ENCODE measurements around the gene DPP7.
A peak's percentile ranks its signal among the peaks of the same experiment; 100 is the strongest.

DPP7 gene

GRCh38 chr9:137134191-137134590, 19.7 kb upstream of the DPP7 start:
- no peak for FAIRE-seq
- no peak for DNase-seq (ENCODE audit: insufficient read length, low spot score)
- TF ChIP-seq, protein P1, sequence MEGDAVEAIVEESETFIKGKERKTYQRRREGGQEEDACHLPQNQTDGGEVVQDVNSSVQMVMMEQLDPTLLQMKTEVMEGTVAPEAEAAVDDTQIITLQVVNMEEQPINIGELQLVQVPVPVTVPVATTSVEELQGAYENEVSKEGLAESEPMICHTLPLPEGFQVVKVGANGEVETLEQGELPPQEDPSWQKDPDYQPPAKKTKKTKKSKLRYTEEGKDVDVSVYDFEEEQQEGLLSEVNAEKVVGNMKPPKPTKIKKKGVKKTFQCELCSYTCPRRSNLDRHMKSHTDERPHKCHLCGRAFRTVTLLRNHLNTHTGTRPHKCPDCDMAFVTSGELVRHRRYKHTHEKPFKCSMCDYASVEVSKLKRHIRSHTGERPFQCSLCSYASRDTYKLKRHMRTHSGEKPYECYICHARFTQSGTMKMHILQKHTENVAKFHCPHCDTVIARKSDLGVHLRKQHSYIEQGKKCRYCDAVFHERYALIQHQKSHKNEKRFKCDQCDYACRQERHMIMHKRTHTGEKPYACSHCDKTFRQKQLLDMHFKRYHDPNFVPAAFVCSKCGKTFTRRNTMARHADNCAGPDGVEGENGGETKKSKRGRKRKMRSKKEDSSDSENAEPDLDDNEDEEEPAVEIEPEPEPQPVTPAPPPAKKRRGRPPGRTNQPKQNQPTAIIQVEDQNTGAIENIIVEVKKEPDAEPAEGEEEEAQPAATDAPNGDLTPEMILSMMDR (IDR thresholded peaks at IDR 0.05; ENCODE audit: insufficient read depth, missing control alignments): no peak

DNA sequence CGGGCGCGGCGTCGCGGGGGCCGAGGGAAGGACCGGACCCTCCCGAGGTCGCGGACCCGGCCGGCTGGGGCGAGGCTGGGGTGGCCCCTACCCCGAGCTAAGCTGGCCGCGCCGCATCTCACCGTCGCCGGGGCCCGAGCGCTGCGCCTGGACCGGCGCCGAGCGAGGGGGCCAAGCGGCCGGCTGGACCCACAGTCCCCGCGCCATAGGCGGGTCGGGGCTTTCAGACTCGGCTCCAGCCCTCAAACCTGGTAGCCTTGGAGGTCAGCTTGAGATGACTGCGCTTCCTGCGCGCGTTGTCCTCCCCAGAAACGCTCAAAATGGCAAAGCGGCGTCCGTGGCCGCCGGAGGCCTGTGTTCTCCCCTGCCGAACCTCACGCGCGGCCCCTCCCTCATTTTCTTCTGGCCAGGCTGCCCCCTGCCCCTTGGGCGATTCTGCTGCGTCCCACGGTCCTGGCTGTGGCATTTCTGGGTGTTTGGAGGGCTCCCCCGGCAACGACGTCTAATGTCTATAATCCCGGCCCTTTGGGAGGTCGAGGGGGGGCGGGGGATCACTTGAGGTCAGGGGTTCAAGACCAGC, 15.7 kb upstream of the DPP7 start:
- TF ChIP-seq, protein P1 (IDR thresholded peaks at IDR 0.05; ENCODE audit: insufficient read depth, missing control alignments): no peak
- DNase-seq (ENCODE audit: insufficient read length, low spot score) (no peak), FAIRE-seq (no peak)

GRCh38 chr9:137129456-137130175, 15.1 kb upstream of the DPP7 start:
- DNase-seq (ENCODE audit: insufficient read length, low spot score) (peak; percentile 97), FAIRE-seq (no peak)
- TF ChIP-seq, protein P1 (IDR thresholded peaks at IDR 0.05; ENCODE audit: insufficient read depth, missing control alignments): no peak

DNA sequence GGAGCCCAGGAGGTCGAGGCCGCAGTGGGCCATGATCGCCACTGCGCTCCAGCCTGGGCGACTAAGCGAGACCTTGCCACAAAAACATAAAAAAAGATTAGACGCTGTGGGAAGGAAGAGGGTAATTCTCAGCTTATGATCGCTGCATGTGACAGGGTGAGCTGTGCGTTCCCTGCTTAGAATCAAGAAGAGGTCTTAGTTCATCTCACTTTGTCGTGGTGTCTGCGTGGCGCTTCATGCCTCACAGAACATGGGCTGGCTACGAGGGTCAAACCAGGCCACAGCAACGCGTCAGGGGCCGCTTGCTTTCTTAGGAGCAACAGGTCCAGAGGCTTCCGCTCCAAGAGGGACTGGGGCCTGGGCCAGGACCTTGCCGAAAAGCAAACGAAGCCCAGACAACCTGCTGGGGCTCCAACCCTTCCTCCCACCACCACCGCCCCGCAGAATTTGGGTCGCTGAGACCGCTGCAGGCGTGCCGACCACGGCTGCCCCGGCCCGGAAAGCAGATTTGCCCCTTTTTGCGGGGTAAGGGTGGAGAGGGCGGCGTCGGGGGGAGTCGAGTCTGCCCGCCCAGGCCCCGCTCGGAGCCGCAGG, 14.4 kb upstream of the DPP7 start:
- DNase-seq (ENCODE audit: insufficient read length, low spot score) (no peak), FAIRE-seq (no peak)
- TF ChIP-seq, protein P1 (IDR thresholded peaks at IDR 0.05; ENCODE audit: insufficient read depth, missing control alignments): no peak

DNA sequence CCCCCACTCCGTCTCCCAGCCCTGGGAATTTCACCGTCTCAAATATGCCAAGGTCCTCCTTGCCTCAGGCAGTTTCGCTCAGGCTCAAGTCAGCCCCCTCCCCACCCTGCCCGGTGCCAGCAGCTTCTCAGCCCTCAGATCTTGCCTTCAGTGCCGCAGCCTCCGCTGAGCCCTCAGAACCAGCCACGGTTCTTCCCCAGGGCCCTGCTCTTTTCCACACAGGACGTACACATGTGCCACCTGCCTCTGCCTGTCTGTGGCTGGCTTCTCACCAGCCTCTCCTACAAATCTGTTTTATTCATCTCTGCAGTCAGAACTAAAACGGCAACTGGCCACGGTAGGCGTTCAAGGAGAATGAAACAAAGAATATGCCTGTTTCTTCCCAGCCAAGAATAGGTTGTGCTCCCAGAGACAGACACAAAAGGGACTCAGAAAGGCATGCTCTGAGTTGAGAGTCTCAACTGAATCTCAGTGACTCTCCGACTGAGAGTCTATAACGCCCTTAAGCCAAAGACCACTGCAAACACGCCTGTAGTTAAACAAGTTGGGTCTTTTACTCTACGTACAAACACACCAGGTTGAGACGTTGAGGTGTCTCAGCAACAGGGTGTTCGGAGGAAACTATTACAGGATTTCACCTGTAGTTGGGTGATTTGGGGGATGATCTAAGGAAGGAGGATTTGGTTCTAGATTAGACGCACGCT, 13.8 kb upstream of the DPP7 start:
- no peak for FAIRE-seq
- DNase-seq (ENCODE audit: insufficient read length, low spot score): no peak
- TF ChIP-seq, protein P1 (IDR thresholded peaks at IDR 0.05; ENCODE audit: insufficient read depth, missing control alignments): no peak

DNA sequence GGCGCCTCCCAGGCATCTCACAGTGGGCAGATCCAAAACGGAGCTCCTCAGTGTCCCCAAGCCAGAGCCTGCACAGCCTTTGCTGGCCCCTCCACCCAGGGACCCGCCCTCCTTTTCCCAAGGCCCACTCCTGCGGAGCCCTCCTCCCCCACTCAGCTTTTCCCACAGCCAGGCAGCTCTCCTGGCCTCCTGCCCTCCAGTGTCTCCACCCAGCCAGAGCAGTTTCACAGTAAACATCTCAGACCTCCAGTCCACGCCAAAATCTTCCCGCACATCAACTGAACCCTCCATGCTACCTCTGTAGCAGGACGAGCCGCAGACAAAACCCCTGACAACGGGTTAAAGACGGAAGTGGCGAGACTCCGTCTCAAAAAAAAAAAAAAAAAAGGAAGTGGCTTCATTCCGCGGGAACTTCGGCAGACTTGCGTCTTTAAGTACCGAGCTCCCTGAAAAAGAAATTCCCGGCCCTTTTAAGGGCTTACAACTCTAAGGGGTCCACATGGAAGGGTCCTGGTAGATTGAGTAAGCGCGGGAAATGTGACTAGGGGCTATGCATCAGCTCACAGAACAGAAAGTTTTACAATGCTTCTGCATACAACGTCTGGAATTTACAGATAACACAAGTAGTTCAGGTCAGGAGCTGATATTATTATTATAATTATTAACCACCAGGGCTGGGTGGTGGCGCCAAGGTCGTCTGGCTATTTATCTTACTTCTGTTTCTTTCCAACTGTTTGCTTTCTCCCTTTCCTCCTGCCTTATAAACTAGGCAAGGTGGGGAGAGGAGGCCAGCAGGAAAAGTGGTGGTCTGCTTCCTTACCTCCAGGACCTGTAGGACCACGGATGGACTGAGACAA, 13.0 kb upstream of the DPP7 start:
- FAIRE-seq (no peak), DNase-seq (ENCODE audit: insufficient read length, low spot score) (no peak)
- TF ChIP-seq, protein P1 (IDR thresholded peaks at IDR 0.05; ENCODE audit: insufficient read depth, missing control alignments): no peak
